Activated CD4-positive, alpha-beta T cell treated with anti-CD3 and anti-CD28 coated beads, Interleukin-10, Interleukin-2, amounts not matched to agents 100 ng/mL and 50 ng/mL, durations not matched to agents 16 hours and 8 hours (primary cell): ENCODE measurements around the gene FARS2.

Source experiments
- DNase-seq: peaks from one replicate; pipeline ENCODE4 v3.0.0-alpha.2; 2020

FARS2 gene

GRCh38 chr6:5471637-5472398 is 210.5 kb downstream of the FARS2 start:
- no peak for DNase-seq

- DNase-seq, result no peak
Measured at GRCh38 chr6:5472571-5472970, 211.3 kb downstream of the FARS2 start.

- no peak for DNase-seq
Measured at GRCh38 chr6:5475779-5476178, 214.5 kb downstream of the FARS2 start.

- DNase-seq, result no peak
Measured at GRCh38 chr6:5478380-5478779, 217.1 kb downstream of the FARS2 start.

- DNase-seq, result no peak
Measured at GRCh38 chr6:5481033-5481432, 219.7 kb downstream of the FARS2 start.

GRCh38 chr6:5481750-5482149 is 220.4 kb downstream of the FARS2 start:
- no peak for DNase-seq

GRCh38 chr6:5482619-5483018 is 221.3 kb downstream of the FARS2 start:
- DNase-seq, result no peak

- DNase-seq, result no peak
Measured at GRCh38 chr6:5484692-5485091, 223.4 kb downstream of the FARS2 start.

GRCh38 chr6:5486214-5486613 is 224.9 kb downstream of the FARS2 start:
- DNase-seq, result no peak

GRCh38 chr6:5490501-5491069 is 229.3 kb downstream of the FARS2 start:
- DNase-seq, result no peak

GRCh38 chr6:5492356-5492755 is 231.0 kb downstream of the FARS2 start:
- DNase-seq, result no peak

GRCh38 chr6:5493806-5494205 is 232.5 kb downstream of the FARS2 start:
- DNase-seq, result no peak

GRCh38 chr6:5497896-5498578 is 236.7 kb downstream of the FARS2 start:
- DNase-seq, result peak; percentile 26

GRCh38 chr6:5498579-5498899 is 237.2 kb downstream of the FARS2 start:
- no peak for DNase-seq

GRCh38 chr6:5499644-5500306 is 238.5 kb downstream of the FARS2 start:
- DNase-seq, result peak; percentile 1

GRCh38 chr6:5501837-5502236 is 240.5 kb downstream of the FARS2 start:
- DNase-seq, result no peak

GRCh38 chr6:5504078-5504477 is 242.8 kb downstream of the FARS2 start:
- DNase-seq, result no peak

GRCh38 chr6:5506149-5506548 is 244.8 kb downstream of the FARS2 start:
- DNase-seq, result no peak

- no peak for DNase-seq
Measured at GRCh38 chr6:5506597-5506996, 245.3 kb downstream of the FARS2 start.

- DNase-seq, result peak; percentile 8
Measured at GRCh38 chr6:5507131-5507681, 245.9 kb downstream of the FARS2 start.

- DNase-seq, result no peak
Measured at GRCh38 chr6:5509106-5509505, 247.8 kb downstream of the FARS2 start.

- DNase-seq, result no peak
Measured at GRCh38 chr6:5510331-5511133, 249.2 kb downstream of the FARS2 start.

GRCh38 chr6:5511954-5512353 is 250.6 kb downstream of the FARS2 start:
- DNase-seq, result no peak
